HG03439 (cell line): ENCODE results near the gene ACTR8.
"Not testable (repeated sequence)": the region's sequence is repeated elsewhere in the genome, so short reads cannot be mapped to it uniquely, and the experiment has no call there.

Experiments
- ATAC-seq: cut with Tn5 transposase; IDR thresholded peaks from one replicate; pipeline ENCODE4 v1.9.1; 2021; ENCODE audit warnings: mild to moderate bottlenecking, moderate library complexity; ENCODE audit not compliant: unreplicated experiment

Gene ACTR8

GRCh38 chr3:53881691-53882593 lies at the start of gene ACTR8:
Gene ACTR8 (minus strand): TSS chr3:53882152. CDS start chr3:53882101, 51 bp downstream.
- ATAC-seq = peak; percentile 81

GRCh38 chr3:53927208-53927872 lies 45.4 kb upstream of the ACTR8 start:
- not testable (repeated sequence) for ATAC-seq

GRCh38 chr3:53921296-53921695 lies 39.3 kb upstream of the ACTR8 start:
- no peak for ATAC-seq

- ATAC-seq = no peak
Observed at GRCh38 chr3:53919741-53920140, 37.8 kb upstream of the ACTR8 start.

GRCh38 chr3:53913401-53913800 lies 31.4 kb upstream of the ACTR8 start:
- no peak for ATAC-seq

- no peak for ATAC-seq
Observed at GRCh38 chr3:53902711-53903110, 20.8 kb upstream of the ACTR8 start.

GRCh38 chr3:53902067-53902466 lies 20.1 kb upstream of the ACTR8 start:
- no peak for ATAC-seq

GRCh38 chr3:53900666-53901331 lies 18.8 kb upstream of the ACTR8 start:
- ATAC-seq = no peak

- no peak for ATAC-seq
Observed at GRCh38 chr3:53899750-53900149, 17.8 kb upstream of the ACTR8 start.

GRCh38 chr3:53892286-53892637 lies 10.3 kb upstream of the ACTR8 start:
- no peak for ATAC-seq

- ATAC-seq = peak; percentile 99
Observed at GRCh38 chr3:53891497-53892285, 9.7 kb upstream of the ACTR8 start, which contains the start of gene SELENOK. Gene SELENOK (minus strand): TSS chr3:53891859.

GRCh38 chr3:53890726-53891475 lies 8.9 kb upstream of the ACTR8 start:
- no peak for ATAC-seq

GRCh38 chr3:53888232-53888631 lies 6.3 kb upstream of the ACTR8 start:
- ATAC-seq = no peak

- ATAC-seq = no peak
Observed at GRCh38 chr3:53887446-53887845, 5.5 kb upstream of the ACTR8 start.

GRCh38 chr3:53885239-53885638 lies 3.3 kb upstream of the ACTR8 start:
- ATAC-seq = no peak

GRCh38 chr3:53884623-53885022 lies 2.7 kb upstream of the ACTR8 start:
- no peak for ATAC-seq

GRCh38 chr3:53883008-53883407 lies 1.1 kb upstream of the ACTR8 start:
- no peak for ATAC-seq

- ATAC-seq = no peak
Observed at GRCh38 chr3:53880396-53881345, 1.3 kb downstream of the ACTR8 start.
